Measurements from ENCODE around the gene SOCS3.

Gene SOCS3

GRCh38 chr17:78381601-78382232 lies 21.8 kb upstream of the SOCS3 start:
- FAIRE-seq: no peak
- TF ChIP-seq POLR2A (IDR thresholded peaks at IDR 0.05; ENCODE audit: low read depth, low read length): no peak
- no peak for DNase-seq (ENCODE audit: insufficient read length, low spot score)

DNA sequence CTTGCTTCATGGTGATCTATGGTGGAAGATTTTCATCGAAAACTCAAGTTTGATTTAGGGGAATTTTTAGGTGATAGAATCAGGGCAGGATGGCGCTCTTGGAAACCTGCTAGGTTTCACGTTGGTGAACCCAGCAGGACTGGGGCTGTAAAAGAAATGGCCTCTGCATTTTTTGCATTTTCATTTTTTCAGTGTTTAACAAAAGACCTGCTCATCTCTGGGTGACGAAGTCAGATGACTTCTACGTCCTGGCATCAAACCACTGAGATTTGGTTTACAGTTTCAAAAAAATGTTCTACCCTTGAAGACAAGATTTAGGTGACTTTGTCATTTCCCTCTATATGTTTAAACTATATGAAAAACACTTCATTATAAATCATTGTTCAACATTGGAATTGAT lies 20.5 kb upstream of the SOCS3 start:
- TF ChIP-seq POLR2A (IDR thresholded peaks at IDR 0.05; ENCODE audit: low read depth, low read length): no peak
- no peak for DNase-seq (ENCODE audit: insufficient read length, low spot score)

GRCh38 chr17:78379131-78379491 lies 19.2 kb upstream of the SOCS3 start:
- no peak for TF ChIP-seq POLR2A (IDR thresholded peaks at IDR 0.05; ENCODE audit: low read depth, low read length)
- DNase-seq (ENCODE audit: insufficient read length, low spot score): no peak

More for the DNA sequence above, 20.5 kb upstream of the SOCS3 start:
- no peak for FAIRE-seq

DNA sequence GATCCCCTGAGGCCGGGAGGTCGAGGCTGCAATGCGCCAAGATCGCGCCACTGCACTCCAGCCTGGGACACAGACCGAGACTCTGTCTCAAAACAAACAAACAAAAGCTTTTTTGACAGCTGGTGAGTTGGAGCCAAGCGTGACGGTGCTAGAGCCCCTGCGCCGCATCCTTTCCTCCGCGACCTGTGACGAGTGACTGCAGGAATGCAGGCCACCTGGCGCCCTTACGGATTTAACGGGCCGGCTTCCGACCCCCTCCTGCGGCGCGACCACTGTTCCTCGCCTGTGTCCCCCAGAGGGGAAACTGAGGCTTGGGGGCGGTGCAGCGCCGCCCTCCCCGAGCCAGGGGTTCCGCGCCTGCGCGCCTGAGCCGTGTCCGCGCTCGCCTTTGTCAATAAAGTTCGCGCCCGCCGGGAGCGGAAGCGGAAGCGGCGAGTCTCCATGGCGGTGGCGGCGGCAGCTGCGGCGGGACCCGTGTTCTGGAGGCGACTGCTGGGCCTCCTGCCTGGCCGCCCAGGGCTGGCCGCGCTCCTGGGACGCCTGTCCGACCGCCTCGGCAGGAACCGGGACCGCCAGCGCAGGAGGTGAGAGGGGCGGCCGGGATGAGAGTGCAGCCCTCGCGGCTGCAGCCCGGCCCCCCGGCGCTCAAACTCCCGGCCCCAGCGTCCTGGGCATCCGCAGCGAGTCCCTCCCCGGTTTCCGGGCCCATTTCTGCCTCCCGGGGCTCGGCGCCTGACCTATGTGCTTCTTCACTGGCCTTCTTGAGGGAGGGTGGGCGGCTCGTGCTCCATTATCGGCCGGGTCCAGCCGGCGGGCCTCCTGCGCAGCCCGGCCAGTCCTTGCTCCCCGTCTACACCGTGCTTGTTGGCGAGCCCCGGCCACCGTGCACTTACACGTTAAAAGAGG lies 18.6 kb upstream of the SOCS3 start, which contains the start of gene PGS1:
Gene PGS1 (plus strand): TSS at position 425 of the 906 bp plus-strand sequence. CDS start 17 bp downstream, at position 442.
- TF ChIP-seq POLR2A (IDR thresholded peaks at IDR 0.05; ENCODE audit: low read depth, low read length): peak; percentile 92
- FAIRE-seq (no peak), DNase-seq (ENCODE audit: insufficient read length, low spot score) (no peak)

More at GRCh38 chr17:78379131-78379491, 19.2 kb upstream of the SOCS3 start:
- FAIRE-seq: no peak

DNA sequence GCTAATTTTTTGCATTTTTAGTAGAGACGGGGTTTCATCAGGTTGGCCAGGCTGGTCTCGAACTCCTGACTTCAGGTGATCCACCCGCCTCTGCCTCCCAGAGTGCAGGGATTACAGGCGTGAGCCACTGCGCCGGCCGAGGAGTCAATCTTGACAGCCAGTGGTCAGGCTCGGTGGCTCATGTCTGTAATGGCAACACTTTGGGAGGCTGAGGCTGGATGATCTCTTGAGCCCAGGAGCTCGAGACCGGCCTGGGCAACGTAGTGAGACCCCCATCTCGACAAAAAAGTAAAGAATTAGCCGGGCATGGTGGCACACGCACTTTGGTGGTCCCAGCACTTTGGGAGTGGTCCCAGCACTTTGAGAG lies 18.0 kb upstream of the SOCS3 start:
- FAIRE-seq (no peak), DNase-seq (ENCODE audit: insufficient read length, low spot score) (no peak)
- no peak for TF ChIP-seq POLR2A (IDR thresholded peaks at IDR 0.05; ENCODE audit: low read depth, low read length)

GRCh38 chr17:78376161-78376560 lies 16.3 kb upstream of the SOCS3 start:
- no peak for FAIRE-seq
- no peak for DNase-seq (ENCODE audit: insufficient read length, low spot score)
- TF ChIP-seq POLR2A (IDR thresholded peaks at IDR 0.05; ENCODE audit: low read depth, low read length): no peak

DNA sequence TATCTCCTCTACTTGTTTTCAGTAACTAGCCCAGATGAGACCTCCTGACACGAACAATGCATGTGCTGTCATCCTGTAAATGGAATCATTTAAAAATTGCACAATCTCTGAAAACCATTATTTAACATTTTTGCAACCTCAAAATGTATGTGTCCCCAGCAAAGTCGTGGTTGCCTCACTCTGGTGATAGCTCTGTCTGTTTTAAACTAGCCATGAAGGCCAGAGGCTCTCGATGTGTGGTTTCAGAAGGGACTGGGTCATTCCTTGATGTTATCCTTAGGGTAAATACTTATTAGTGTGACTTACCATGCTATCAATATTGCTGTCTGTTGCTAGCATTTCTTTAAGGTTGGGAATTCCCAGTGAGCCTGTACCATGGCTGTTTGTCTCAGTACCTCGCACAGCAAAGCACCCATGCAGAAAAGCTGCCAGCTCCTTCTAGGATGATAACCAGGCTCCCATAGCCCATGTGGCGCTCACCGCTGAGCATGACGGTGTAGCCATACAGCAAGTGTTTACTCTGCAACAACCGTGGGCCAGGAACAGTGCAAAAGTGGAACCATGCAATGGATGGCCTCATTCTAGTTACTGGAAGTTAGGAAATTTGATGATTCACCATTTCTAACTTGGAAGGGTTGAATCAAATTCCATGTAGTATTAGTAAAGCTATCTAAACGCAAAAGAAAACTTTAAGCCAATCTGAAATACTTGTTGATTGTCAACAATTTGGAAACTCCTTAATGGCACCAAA lies 15.7 kb upstream of the SOCS3 start:
- DNase-seq (ENCODE audit: insufficient read length, low spot score) (peak; percentile 77), FAIRE-seq (no peak)
- no peak for TF ChIP-seq POLR2A (IDR thresholded peaks at IDR 0.05; ENCODE audit: low read depth, low read length)

GRCh38 chr17:78374631-78375274 lies 14.9 kb upstream of the SOCS3 start:
- no peak for DNase-seq (ENCODE audit: insufficient read length, low spot score)
- no peak for FAIRE-seq
- TF ChIP-seq POLR2A (IDR thresholded peaks at IDR 0.05; ENCODE audit: low read depth, low read length): 0 out of 2 replicates have a peak, but pooled peaks have one; percentile 9

DNA sequence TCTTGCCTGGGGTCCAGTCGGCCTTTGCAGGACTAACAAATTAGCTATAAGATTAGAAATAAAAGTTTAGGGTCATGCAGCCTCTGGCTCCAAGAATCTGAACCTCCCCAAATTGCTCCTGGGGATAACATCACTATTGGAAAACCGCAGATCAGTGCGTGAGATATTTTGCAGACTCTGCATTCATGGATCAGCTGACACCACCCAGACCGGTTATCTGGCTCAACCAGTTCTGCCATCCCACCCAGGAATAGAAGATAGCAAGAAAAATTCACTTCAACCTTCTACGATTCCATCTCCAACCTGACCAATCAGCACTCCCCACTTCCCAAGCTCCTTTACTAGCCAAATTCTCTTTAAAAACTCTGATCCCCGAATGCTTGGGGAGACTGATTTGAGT lies 14.3 kb upstream of the SOCS3 start:
- TF ChIP-seq POLR2A (IDR thresholded peaks at IDR 0.05; ENCODE audit: low read depth, low read length): no peak
- FAIRE-seq (no peak), DNase-seq (ENCODE audit: insufficient read length, low spot score) (no peak)

GRCh38 chr17:78372841-78373240 lies 13.0 kb upstream of the SOCS3 start:
- no peak for TF ChIP-seq POLR2A (IDR thresholded peaks at IDR 0.05; ENCODE audit: low read depth, low read length)
- no peak for FAIRE-seq
- DNase-seq (ENCODE audit: insufficient read length, low spot score): no peak

DNA sequence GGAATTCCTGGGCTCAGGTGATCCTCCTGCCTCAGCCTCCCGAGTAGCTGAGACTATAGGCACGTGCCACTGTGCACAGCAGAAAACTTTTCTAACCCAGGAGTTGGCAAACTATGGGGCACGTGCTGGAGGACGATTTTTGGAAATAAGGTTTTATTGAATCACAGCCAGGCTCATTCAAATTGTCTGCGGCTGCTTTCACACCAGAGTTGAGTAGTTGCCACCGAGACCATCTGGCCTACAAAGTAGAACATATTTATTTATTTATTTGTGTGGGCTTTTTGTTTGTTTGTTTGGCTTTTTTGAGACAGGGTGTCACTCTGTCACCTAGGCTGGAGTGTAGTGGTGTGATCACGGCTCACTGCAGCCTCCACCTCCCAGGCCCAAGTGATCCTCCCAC lies 11.2 kb upstream of the SOCS3 start:
- DNase-seq (ENCODE audit: insufficient read length, low spot score): no peak
- FAIRE-seq: no peak
- TF ChIP-seq POLR2A (IDR thresholded peaks at IDR 0.05; ENCODE audit: low read depth, low read length): no peak

DNA sequence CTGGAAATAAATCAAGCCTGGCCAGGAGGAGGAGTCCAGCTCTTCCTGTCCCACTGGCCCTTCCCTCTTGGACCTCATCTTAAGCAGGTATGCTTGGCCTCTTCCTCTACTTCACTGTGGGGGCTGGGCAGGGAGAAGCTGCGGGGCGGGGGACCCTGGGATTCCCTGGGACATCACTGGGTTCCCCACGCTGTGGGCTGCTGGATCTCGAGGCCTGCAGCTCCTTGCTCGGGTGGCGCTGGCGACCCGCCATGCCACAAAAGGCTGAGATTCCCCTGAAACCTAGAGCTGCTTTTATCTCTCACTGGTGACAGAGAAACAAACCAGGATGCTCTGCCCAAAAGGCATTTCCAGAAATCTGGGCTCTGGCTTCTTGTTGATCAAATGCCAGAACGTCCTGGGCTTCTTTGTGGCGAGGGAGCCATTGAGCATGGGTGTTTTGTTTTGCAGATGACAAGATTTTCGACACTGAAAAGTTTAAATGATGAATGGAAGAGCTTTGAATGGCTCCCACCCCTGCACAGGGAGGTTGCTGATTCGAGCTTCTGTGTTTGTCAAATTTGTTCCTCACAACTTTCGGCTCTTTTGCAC lies 10.0 kb upstream of the SOCS3 start:
- TF ChIP-seq POLR2A (IDR thresholded peaks at IDR 0.05; ENCODE audit: low read depth, low read length): no peak
- no peak for DNase-seq (ENCODE audit: insufficient read length, low spot score)
- FAIRE-seq: no peak

GRCh38 chr17:78368854-78369495 lies 9.1 kb upstream of the SOCS3 start:
- no peak for TF ChIP-seq POLR2A (IDR thresholded peaks at IDR 0.05; ENCODE audit: low read depth, low read length)
- FAIRE-seq (no peak), DNase-seq (ENCODE audit: insufficient read length, low spot score) (no peak)
